ENCODE data around the gene FNDC3B.

Gene FNDC3B

GRCh38 chr3:172441581-172441980 is 402.2 kb downstream of the FNDC3B start:
- FAIRE-seq = no peak

DNA sequence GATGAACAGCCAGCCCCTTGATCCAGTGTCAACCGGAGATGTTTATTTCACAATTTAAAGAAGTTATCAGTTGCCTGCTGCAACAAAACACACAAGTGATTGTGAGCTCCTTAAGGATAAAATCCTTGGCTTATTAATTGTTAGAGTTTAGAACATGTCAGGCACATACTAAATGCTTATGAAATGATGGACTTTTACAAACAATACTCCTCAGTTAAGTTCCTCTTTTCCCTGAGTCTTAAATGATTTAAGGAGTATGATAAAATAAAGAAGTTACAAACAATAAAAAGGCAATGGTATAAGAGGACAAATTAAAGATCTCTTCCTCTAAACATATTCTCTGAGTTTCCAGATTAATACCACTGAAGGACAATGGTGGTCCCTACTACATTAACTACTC is 403.2 kb downstream of the FNDC3B start:
- FAIRE-seq = no peak

GRCh38 chr3:172444821-172445220 is 405.4 kb downstream of the FNDC3B start:
- FAIRE-seq = no peak

DNA sequence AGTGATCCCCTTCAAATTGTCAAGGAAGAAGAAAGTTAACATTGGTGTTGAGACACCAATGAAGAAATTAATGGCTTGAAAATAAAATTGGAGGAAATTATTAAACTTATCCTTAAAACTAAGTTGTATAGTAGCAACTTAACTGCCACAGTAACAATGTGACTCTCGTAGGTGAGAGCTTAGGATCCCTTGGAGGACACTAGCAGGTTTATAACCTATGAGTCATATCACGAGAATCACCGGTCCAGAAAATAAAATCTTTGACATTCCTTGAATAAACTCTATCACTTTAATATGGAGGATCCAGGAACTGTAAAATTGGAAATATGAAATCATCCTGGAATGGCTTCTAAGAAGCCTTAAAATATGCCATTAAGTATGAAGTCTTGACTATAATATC is 406.8 kb downstream of the FNDC3B start:
- no peak for FAIRE-seq

DNA sequence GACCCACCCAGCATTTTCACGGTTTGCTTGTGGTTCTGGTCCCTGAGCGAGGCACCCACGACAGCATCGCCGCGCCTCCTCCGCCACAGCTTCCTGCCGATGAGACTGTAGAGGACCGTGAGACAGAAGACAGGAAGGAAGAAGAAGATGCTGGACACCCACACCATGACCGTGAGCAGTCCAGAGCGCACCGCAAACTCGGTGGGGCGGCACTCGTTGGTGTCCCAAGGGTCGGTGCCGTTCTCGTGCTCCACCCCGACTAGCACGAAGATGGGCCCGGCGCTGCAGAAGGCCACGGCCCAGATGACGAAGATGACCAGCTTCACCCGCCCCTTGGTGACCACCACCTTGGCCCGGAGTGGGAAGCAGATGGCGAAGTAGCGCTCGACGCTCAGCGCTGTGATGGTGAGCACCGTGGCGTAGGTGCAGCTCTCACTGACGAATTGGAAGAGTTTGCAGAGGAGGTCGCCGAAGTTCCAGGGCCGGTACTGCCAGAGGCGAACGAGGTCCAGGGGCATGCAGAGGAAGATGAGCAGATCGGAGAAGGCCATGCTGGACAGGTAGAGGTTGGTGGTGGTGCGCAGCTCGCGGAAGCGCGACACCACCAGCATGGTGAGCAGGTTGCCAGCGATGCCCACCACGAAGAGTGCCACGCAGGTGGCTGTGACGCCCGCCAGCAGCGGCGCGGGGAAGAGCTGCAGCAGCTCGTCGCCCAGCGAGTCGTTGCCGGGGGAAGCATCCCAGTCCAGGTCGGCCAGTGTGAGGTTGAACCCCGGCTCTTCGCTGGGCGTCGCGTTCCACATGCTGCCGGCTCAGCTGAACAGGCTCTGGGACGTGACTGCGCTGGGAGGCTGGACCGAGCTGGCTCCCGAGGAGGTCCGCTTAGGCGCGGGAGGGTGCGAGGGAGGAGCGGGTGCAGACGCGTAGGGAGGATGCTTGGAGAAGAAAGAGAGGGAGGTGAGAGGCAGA is 408.5 kb downstream of the FNDC3B start, which contains the start of gene GHSR:
Gene GHSR, minus strand, starts transcription at position 846 of the 969 bp plus-strand sequence. Its CDS starts 43 bp downstream, at position 803.
- no peak for FAIRE-seq

- no peak for FAIRE-seq
Measured at GRCh38 chr3:172448661-172449465, 409.5 kb downstream of the FNDC3B start.

DNA sequence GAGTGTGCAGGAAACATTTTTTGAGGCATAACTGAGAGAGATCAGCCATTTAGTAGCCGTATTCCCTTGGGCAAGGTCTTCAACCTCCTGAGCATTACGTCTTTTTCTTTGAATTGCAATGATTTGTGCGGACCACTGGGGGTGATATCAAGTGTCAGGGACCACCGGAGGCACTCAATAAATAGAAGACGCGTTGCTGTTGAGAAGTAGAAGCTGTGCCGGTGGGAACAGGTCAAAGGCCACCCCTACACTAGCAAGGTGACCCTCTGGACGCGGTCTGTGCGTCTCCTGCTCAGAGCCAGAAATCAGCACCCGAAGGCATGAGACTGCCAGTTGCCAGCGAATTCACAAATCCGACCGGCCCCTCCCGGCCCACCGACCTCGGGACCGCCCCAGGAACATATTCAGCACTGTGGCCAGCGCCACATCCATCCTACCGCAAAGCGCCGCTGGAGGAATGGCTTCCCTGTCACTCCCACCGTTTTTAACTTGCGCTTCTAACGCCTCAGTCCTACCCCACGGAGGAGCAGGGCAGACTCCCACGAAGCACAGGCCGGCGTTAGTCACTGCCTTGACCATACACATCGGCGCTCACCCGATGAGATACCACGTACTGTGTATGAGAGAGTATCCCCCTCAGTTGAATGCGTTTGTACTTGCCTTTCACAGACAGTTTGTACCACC is 410.2 kb downstream of the FNDC3B start:
- no peak for FAIRE-seq

Data from endometrium (tissue), 2 donors.